Activated naive CD4-positive, alpha-beta T cell (primary cell): ENCODE measurements around the gene CBX6.

ENCODE experiments used
- DNase-seq, 4 experiments: peaks; one replicate each; lab custom pipeline; 2025; lab: John Stamatoyannopoulos, UW

CBX6 gene

DNA sequence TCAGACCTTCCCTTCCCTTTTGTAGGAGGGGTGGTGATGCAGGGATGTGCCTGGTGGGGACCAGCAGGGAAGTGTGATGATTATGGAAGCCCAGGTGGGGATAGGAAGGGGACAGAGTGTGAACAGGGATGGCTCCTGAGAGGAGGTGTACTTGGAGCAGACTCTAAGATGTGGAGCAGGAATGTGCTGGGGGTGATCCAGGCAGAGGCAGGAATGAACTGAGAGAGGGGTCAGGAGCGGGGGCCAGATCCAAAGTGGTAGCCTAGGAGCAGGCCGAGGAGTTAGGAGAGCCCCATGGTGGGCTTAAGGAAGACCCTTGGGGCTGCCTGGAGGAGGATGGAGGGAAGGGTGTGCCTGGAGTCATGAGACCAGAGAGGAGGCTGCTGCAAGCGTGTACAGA is 31.9 kb downstream of the CBX6 start:
- no peak for DNase-seq

DNA sequence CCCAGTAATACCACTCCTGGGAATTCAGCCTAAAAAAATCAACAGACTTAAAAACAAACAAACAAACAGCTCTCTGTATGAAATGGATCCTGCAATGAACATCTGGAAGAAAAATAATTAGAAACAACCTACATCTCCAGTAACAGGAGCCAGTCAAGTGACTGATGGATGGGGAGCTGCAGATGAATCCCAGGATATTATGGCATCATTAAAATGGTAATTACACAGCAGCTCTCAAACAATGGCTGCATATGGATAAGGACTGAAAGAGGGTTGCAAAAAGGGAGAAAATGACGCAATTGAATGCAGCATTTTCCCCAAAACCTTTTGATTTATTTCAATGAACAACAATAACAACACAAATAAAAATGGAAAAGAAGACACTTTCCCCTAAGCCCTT is 32.3 kb downstream of the CBX6 start:
- DNase-seq, result no peak

DNA sequence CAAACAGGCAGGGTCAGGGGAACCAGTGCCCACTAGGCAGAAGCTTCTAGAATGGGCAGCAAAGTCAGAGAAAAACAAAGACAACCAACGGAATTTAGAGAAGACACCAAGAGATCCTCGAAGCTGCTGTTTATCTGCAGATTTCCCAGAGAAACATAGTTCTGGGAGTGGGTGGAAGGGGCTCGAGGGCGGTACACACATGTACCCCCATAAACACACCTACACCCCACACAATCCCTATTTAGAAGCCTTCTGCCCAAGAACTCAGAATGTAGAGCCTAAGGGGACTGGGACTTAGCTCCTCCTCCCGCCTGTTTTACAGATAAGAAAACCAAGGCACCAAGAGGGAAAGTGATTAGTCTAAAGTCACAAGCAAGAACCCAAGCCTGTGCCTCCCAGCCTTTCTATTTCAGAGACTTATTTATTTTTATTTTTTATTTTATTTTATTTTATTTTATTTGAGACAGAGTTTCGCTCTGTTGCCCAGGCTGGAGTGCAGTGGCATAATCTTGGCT is 34.5 kb downstream of the CBX6 start:
- DNase-seq, result no peak

DNA sequence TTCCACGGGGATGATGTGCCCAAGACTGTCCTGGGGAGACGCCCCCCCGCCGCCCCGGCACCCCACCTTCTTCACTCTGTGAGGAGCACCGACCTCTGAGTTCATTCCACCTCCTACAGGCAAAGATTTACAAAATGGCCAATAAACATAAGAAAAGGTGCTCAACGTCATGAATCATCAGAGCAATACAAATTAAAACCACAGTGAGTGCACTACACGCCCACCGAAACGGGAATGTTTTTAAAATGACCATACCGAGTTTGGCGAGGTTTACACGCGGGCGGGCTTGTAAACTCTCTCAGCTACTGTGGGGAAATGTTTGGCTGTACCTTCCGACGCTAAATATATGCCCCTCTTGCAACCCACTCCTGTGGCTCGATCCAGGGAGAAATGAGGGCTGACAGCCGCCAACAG is 36.1 kb downstream of the CBX6 start:
- DNase-seq, result no peak

DNA sequence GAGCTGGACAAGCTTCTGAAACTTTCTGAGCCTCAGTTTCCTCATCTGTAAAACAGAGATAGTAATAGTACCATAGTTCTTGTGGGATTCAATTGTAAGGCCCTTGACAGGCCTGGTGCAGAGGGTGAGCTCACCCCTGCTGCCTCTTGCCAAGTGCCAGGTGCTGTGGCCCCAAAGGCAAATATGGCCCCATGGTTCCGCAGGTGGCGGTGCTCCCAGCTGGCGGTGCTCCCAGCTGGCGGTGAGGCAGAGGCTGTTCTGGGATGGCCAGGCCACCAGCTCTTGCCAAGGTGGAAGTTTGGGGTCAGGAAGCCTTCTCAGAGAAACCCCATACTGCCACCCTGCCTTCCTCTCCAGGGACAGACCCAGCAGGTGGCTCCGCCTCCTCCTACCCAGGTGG is 37.0 kb downstream of the CBX6 start:
- no peak for DNase-seq

DNA sequence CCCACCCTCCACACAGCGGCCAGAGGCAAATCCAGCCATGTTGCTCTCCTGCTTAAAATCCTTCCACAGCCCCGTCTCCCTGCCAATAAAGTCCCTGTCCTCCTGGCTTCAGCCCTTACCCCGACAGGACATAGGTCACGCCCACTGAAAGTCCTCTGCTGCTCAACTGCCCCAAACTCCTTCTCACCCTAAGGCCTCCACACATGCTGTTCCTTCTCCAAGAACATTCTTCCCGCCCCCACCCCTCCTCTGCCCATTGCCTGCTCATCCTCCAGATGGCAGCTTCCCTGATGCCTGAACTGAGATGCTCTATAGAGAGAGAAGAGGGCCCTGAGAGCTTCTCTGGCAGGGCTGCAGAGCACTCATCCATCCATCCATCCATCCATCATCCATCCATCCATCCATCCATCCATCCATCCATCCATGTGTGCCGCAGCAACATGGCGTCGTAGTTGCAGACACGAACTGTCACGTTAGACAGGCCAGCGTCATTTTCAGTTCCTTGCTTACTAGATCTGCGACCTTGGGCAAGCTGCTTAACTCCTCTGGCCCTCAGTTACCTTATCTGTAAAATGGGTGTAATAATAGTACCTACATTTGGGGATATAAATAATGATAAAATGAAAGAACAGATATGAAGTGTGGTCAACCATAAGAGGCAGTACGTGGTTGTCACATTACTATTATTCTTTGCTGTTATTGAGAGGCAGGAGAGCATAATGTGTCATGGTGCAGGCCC is 37.6 kb downstream of the CBX6 start:
- no peak for DNase-seq

DNA sequence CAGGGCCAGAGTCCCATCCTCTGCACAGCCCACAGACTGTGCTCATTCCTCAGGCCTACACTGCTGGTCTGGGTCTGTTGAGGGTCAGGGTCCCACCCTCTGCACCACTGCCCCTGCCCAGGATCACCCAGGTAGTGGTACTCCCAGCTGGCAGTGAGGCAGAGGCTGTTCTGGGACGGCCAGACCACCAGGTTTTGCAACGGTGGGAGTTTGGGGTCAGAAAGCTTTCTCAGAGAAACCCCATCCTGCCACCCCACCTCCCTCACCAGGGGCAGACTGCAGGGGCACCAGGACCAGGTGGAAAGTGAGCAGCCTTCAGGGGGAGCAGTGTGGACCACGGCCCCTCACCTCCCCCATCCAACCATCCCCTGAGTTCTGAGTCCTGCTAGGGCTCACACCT is 39.0 kb downstream of the CBX6 start:
- DNase-seq, result no peak

DNA sequence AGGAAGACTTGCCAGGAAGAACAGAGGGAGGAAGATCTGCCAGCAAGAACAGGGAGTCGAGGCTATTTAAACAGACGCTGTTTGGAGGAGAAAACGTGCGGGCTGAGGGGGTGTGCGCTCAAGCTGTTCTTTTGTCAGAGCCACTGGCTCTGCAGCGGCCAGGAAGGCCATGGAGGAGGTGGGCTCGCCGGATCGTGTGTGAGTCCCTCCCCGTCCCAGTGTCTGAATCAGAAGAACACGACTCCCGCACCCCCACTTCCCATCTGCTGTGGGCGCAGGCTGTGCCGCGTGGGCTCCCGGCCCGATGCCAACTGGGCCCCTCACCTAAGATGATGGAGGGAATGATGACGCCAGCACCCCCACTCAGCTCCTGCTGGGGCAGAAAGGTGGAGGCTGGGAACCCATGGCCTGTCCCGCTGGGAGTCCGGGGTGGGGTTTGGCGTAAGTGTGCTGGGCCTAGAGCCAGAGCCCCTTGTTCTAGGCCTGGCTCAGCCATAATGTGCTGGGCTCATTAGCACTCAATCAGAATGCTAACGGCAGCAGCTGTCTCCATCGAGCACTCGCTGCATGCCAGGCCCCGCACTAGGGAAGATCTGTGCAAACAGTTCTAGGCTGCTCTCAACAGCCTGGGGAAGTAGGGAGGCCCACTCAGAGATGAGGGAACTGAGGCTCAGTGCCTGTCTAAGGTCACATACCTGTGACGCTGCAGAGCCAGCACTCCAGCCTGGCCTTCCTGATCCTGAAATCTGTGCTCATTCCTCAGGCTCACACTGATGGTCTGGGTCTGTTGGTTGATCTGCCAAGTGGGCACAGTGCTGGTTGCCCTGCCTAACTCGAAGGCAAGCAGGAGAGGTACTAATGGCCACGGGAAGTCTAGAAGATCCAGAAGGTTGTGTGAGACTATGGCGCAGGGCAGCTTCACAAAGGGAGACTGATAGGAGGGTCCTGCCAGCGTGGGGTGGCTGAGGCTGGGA is 39.7 kb downstream of the CBX6 start:
- no peak for DNase-seq

DNA sequence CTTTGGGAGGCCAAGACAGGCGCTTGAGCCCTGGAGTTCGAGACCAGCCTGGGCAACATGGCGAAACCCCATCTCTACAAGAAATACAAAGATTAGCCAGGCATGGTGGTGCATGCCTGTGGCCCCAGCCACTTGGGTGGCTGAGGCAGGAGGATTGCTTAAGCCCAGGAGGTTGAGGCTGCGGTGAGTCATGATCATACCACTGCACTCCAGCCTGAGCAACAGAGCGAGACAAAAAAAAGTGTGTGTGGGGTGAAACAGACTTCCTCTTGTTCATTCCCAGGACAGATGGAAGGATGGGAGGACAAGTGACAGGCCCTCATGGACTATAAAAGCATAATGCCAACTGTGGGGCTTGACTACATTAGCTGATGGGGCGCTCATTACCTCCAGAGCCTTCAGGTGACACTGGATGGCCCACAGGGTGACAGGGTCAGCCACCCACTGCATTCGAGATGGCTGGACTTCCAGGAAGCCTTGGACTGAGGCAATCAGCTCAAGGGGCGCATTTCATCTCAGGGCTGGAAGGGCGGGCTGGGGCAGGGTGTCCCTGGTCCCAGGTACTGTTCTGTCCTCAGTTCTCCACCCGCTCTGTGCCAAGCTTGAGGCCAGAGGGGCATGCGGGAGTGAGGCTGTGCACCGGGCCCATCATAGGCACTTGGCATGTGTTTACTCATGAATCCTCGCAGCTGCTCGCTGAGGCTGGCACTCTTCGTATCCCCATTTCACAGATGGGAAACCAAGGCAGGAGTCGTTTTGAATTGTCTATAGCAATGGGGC is 40.7 kb downstream of the CBX6 start:
- DNase-seq, result no peak

DNA sequence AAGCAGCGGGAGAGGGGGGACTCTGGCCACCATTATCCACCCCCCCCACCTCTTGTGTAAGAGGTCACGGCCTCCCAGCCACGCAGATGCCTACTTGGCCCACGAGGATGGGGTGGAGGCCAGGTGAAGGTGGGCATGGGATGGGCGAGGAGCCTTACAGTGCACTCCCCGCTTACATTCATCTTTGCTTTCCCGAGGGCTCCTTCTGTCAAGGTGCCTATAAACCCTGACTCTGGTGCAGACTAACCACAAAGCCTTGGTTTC is 41.2 kb downstream of the CBX6 start:
- no peak for DNase-seq

DNA sequence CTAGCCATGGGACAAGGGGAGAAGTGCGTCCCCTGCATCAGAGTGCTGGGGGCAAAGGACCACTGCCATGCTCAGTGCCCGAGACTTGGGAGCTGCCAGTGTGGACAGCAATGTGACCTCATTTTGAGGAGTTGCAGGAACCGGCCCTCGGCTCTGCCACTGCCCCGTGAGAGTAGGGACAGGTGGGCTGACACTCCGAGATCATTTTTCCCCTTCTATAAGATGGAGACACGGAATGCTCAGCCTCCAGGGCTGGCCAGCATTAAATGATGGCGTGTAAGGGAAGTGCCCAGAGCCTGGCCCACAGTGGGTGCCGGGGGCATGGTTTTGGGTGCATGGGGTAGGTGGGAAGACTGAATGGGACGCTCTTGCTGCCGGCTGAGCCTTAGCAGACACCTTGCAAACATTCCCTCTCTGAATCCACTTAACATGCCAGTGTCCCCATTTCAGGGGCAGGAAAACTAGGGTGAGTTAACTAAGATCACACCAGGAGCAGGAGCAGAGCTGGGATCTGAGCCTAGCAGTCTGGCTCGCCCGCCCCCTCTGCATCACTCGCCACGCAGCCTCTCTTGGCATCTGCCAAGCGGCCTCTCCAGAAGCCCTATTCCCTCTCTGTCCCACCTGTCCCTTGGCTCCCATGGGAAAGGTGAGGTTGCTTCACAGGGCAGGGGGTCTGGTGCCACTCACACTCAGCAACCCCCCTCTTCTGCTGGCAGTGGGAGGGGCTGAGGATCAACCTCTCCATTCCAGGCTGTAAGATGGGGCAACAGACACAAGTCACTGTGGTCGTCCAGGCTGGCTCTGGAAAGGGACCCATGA is 41.8 kb downstream of the CBX6 start:
- DNase-seq, result no peak

DNA sequence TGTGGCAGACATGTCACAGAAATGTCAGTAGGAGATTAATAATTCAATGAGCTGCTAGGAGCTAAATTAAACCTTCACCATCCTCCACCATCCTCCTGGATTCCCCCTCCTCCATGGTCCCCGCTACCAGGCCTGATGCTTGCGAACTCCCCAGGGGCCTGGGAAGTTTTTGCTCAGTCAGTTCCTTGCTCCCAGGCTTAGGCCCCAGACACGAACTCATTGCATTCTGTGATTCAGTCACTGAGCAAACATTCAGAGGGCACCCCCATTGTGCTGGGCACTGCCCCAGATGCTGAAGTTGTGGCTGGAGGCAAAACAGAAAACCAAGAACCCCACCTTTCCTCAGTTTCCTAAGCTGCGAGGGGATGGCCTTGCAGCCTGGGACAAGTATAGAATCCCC is 42.5 kb downstream of the CBX6 start:
- no peak for DNase-seq

DNA sequence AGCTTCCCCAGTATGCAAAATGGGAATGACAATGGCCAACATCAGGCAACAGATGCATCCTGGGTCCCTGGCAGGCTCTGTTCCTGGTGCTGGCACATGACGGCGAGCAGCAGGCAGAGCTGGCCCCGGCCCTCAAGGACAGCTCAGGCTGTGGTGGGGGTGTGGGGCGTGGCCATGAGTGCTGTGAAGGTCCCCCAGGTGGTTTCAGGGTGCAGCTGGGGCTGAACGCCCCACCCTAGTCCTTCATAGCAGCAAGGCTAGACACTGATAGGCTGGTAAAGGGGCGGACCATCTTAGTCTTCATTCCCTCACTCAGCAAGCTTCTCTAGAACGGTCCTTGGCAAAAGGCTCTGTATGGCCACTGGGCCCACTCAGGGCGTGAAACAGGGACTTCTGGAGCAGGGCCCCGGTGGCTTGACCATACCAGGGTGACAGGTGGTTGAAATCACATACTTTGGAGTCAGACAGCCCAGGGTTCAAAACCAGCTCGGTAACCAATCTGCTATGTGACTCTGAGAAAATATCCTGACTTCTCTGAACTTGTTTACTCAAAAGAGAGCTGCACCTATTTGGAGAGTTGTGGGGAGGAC is 43.3 kb downstream of the CBX6 start:
- DNase-seq, result no peak

DNA sequence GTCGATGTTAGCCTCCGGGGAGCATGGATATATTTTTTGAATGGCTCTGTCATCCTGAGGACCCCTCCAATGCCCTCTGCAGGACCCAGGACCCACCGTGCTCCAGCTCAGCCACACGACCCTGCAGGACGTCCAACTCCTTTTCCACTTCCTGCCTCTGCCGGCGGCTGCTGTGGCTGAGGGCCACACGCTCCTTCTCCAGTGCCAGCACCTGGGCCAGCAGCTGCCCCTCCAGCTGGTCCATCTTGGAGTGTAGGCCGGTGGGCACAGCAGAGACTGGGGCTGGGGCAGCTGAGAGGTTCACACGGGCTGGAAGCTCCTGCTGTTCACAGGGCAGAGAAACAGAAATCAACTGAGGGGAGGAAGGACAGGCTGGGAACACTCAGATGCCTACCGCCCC is 43.8 kb downstream of the CBX6 start:
- no peak for DNase-seq

DNA sequence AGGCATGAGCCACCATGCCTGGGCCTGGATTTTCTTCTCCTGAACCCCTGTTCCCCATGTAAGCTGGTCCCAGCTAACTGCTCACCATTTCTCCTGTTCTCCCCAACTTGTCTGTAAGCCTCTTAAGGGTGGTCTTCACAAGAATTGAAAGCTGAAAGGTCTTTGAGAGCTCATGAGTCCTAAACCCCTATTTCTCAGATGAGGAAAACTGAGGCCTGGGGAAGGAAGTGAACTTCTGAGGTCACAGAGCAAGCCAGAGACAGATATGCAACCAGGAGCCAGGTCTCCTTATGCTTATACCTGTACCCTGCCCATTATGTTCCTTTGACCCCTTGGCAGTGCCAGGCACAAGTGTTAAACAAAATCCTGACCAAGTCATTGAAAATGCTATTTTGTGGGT is 44.5 kb downstream of the CBX6 start:
- DNase-seq, result no peak

DNA sequence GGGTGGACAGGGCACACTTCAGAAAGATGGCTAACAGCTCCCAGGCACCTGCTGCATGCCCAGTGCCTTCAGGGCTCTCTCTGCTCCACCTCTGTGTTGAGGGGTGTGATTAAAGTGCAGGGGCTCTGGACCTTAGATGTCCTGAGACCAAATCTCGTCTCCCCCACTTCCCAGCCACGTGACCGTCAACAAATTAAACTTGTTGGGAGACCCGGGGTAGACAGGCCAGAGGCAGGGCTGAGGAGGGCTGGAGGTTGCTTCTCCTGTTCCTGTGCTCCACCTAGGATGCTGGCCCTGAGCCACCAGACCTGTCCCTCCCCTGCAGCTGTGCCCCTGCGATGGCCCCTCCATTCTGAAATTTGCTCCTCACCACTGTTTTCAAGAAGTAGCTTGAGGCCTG is 45.2 kb downstream of the CBX6 start:
- no peak for DNase-seq

DNA sequence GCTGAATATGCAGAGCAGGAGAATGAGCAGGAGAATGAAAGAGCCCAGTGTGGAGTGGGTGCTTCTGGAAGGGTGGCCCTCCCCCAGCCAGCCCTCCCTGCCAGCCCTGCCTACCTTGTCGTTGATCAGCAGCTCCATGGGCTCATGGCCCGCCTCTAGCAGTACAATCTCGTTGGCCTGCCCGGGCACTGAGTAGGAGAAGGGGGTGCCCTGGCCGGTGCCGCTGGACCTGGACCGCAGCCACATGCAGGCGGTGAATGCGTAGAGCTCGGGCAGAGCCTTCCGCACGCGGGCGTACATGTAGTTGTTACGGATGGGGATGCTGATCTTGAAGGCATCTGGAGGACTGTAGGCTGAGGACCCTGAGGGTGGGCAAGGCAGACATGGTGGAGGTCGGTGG is 45.6 kb downstream of the CBX6 start:
- no peak for DNase-seq

DNA sequence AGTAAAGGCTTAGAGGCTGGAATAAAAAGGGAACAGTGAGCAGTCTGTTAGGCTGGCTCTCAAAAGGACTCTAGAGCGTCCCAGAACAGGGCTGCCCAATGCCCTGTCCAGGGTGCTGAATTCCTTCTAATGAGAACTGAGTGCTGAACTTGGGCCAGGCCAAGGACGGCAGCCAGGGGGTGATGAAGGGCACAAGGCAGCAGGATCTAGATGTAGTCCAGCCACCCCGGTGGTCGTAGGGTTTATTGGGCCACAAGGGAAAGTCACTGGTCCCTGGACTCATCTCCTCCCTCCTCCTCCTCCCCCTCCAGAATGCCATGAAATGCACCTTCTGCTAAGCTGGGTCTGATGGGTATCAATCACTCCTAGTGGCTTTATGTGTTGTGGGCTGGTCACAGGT is 47.4 kb downstream of the CBX6 start:
- peak in 1 of 4 experiments; percentile 8 for DNase-seq

DNA sequence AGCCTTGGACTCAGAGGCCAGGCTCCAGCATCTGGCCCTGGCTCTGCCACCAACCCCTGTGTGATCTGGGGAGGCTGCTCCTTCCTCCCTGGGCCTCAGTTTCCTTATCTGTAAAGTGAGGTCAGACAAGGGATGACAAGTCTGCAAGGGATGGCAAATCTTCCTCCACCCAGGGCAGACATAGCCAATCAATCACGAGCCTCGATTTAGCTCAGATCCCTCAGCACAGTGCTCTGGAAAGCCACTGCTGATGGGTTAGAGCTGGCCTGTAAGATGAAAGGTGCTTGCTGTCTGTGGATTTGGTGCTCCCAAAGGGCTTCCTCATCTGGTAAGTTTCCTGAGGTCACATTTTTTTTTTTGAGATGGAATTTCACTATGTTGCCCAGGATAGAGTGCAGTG is 48.4 kb downstream of the CBX6 start:
- no peak for DNase-seq

DNA sequence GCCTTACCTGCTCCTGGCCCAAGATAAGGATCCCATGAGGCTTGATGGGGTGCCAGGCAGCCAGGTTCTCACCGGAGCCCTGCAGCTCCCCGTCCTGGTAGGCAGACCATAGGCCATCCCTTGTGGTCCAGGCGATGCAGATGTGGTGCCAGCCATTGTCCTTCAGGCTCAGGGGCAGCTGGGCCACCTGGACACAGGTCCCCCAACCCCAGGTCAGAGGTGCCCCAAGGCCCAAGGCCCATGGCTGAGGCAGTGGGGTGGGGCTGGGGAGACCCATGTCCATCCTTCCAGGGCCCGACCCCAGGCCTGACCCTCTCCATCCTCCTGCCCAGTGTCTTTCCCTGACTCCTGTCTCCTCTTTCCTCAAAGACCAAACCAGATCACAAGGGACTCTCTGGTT is 48.9 kb downstream of the CBX6 start:
- no peak for DNase-seq

DNA sequence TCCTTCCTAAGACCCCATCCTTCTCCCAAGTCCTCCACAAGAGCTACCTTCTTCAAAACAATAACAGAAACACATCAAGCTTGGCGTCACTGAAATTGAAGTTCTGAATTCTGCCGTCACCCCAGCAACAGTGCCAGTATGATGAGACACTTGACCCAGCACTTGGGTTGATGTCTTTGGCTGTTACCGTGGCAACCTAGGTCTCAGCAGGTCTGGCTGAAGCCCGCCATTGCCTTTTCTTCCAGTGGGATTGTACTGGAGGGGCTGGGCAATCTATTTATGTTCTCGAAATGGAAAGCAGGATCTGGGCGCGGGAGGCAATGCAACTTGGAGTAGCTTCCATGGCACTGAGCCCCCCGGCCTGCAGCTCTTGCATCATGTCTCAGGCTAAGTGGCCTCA is 52.0 kb downstream of the CBX6 start:
- no peak for DNase-seq
